HepG2 (cell line): ENCODE data around the gene FNBP1L. TPM values are rescaled to one million over a fixed set of nuclear protein-coding genes. Genes with fewer than 3 reads are reported as not detected.

Experiments used
- ATAC-seq: fragments of 200-7000 bp; cut with Tn5 transposase; 3 replicates; pipeline ENCODE4 v1.9.1; 2020; ENCODE audit warnings: mild to moderate bottlenecking, moderate library complexity
- BruUV-seq: library from RNA; stranded (reverse); fragments of 400-500 nt; replicated peaks from 2 replicates; lab custom pipeline; 2021; lab: Mats Ljungman, UMichigan
- CTCF ChIA-PET: fragments of 300-600 bp; formaldehyde crosslinking; extraction: SDS; loops from one replicate; lab custom pipeline; 2021; ENCODE audit warnings: low total read pairs, inconsistent platforms, low intra/inter-chr PET ratio; lab: Yijun Ruan, JAX
- POLR2A ChIA-PET: fragments of 350-600 bp; sonication (Branson Sonifier 250); formaldehyde crosslinking; loops from one replicate; lab custom pipeline; 2020; ENCODE audit warnings: antibody characterized with exemption, inconsistent platforms; lab: Yijun Ruan, JAX
- DNase-seq: peaks from one replicate; pipeline ENCODE4 v3.0.0-alpha.2; 2015; ENCODE audit warnings: low spot score
- FAIRE-seq: peaks from 3 replicates; lab custom pipeline; 2011; peaks lifted over from hg19 to GRCh38; lab: Jason Lieb, UNC
- H2AFZ ChIP-seq: one replicate; pipeline ENCODE4 v1.6.1; 2011; ENCODE audit warnings: low read length, inconsistent platforms
- H3K27ac ChIP-seq: fragments of 300-600 bp; 3 replicates; pipeline ENCODE4 v1.8.0; 2011; ENCODE audit warnings: mixed run types, mild to moderate bottlenecking, mixed read lengths, low read length, inconsistent platforms; ENCODE audit not compliant: insufficient read depth; ENCODE audit errors: extremely low read length
- H3K27me3 ChIP-seq, 2 experiments: fragments of 200-600 bp in 1 of 2; 2 replicates in 1 of 2; 3 replicates in 1 of 2; pipeline versions ENCODE4 v1.6.0 to v1.8.0; 2011; ENCODE audit warnings: low read length in 2 of 2, mild to moderate bottlenecking in 2 of 2, moderate library complexity in 2 of 2, inconsistent platforms in 1 of 2; ENCODE audit not compliant: insufficient read depth in 2 of 2, control insufficient read depth in 1 of 2
- H3K36me3 ChIP-seq, 2 experiments: fragments of 200-600 bp in 1 of 2; replicated peaks in 1 of 2; 2 replicates in 1 of 2; 3 replicates in 1 of 2; pipeline versions ENCODE4 v1.5.1 to v1.8.0; 2011; ENCODE audit warnings: low read length in 2 of 2, inconsistent platforms in 1 of 2; ENCODE audit not compliant: insufficient read depth in 2 of 2, control insufficient read depth in 1 of 2
- H3K4me1 ChIP-seq: 2 replicates; pipeline ENCODE4 v1.5.1; 2012; ENCODE audit warnings: low read length, inconsistent platforms; ENCODE audit not compliant: insufficient read depth
- H3K4me2 ChIP-seq: 2 replicates; pipeline ENCODE4 v1.6.0; 2011; ENCODE audit warnings: low read depth, low read length, inconsistent platforms
- H3K4me3 ChIP-seq, 3 experiments: fragments of 200-600 bp in 1 of 3; sonication (generic), shearing (Covaris generic) in 1 of 3; replicated peaks in 1 of 3; 2 replicates each; pipeline ENCODE4 v1.5.1; 2011 to 2016; ENCODE audit warnings: low read length in 3 of 3, inconsistent platforms in 2 of 3, low read depth in 2 of 3, mild to moderate bottlenecking in 2 of 3, control low read depth in 1 of 3, mixed read lengths in 1 of 3; ENCODE audit not compliant: insufficient read depth in 1 of 3
- H3K79me2 ChIP-seq: one replicate; pipeline ENCODE4 v1.6.1; 2011; ENCODE audit warnings: low read length, inconsistent platforms; ENCODE audit not compliant: insufficient read depth
- H3K9ac ChIP-seq: 2 replicates; pipeline ENCODE4 v1.6.0; 2011; ENCODE audit warnings: mild to moderate bottlenecking, low read depth, low read length, inconsistent platforms; ENCODE audit not compliant: insufficient read depth
- H3K9me3 ChIP-seq: 2 replicates; pipeline ENCODE4 v1.5.1; 2012; ENCODE audit warnings: mild to moderate bottlenecking, low read length
- H4K20me1 ChIP-seq: 2 replicates; pipeline ENCODE4 v1.6.0; 2011; ENCODE audit warnings: inconsistent platforms, mild to moderate bottlenecking, low read length, moderate library complexity; ENCODE audit not compliant: insufficient read depth
- AHR ChIP-seq: IDR thresholded peaks from 2 replicates; pipeline ENCODE4 v1.6.1; 2018; ENCODE audit warnings: missing genetic modification reagents, missing compliant biosample characterization
- NFIC ChIP-seq: IDR thresholded peaks from 2 replicates; pipeline ENCODE4 v1.6.1; 2012; ENCODE audit warnings: mild to moderate bottlenecking, low read length, inconsistent platforms
- RAD21 ChIP-seq: fragments of 450-650 bp; formaldehyde crosslinking; IDR thresholded peaks from 2 replicates; pipeline ENCODE4 v1.5.0; 2020; ENCODE audit warnings: mild to moderate bottlenecking
- RFX1 ChIP-seq: fragments of 450-650 bp; IDR thresholded peaks from 2 replicates; pipeline ENCODE4 v1.6.1; 2017
- TCF7L2 ChIP-seq: IDR thresholded peaks from 2 replicates; pipeline ENCODE4 v1.6.1; 2011; ENCODE audit warnings: mild to moderate bottlenecking, low read depth, low read length, moderate library complexity
- TERF1 ChIP-seq: sonication (generic); formaldehyde crosslinking; IDR thresholded peaks from 2 replicates; pipeline ENCODE4 v1.8.0; 2022; ENCODE audit warnings: mild to moderate bottlenecking, missing genetic modification reagents, moderate library complexity
- ZNF367 ChIP-seq: sonication (generic); formaldehyde crosslinking; IDR thresholded peaks from 2 replicates; pipeline ENCODE4 v1.4.0; 2020; ENCODE audit warnings: missing genetic modification reagents, borderline replicate concordance
- ZNF513 ChIP-seq: sonication (generic); formaldehyde crosslinking; conservative IDR thresholded peaks from 2 replicates; pipeline ENCODE4 v1.5.0; 2020; ENCODE audit warnings: missing genetic modification reagents
- ZNF83 ChIP-seq: sonication (generic); formaldehyde crosslinking; IDR thresholded peaks from 2 replicates; pipeline ENCODE4 v1.4.0; 2020; ENCODE audit warnings: missing genetic modification reagents, mild to moderate bottlenecking, borderline replicate concordance
- WGBS: methylation state at CpG from one replicate; pipeline ENCODE4 v1.1.6; 2017; ENCODE audit warnings: low lambda C conversion rate; 5-methylcytosine and 5-hydroxymethylcytosine counted together
- in situ Hi-C: cut with HindIII; loops from 2 replicates; pipeline ENCODE4 v1.10.0; 2017; ENCODE audit warnings: low pct_unique_long_range_greater_than_20kb; ENCODE audit not compliant: extremely low pct_ligation_motif_present
- intact Hi-C: fragments of 100-400 bp; cut with micrococcal nuclease; formaldehyde crosslinking; loops from one replicate; pipeline ENCODE4 v1.10.0; 2022; ENCODE audit not compliant: unreplicated experiment
- polyA plus RNA-seq, 8 experiments: library from polyadenylated mRNA; depleted of rRNA in 3 of 8; stranded (reverse) in 7 of 8; unstranded in 1 of 8; fragments of >200 nt; fragmentation: Illumina TruSeq in 4 of 8; extraction: Trizol in 4 of 8; gene quantifications; 2 replicates each; pipeline versions ENCODE4 v1.2.1 to v1.2.3, GENCODE V29; 2011 to 2016; ENCODE audit warnings: low read depth in 4 of 8, missing spikeins in 1 of 8, mixed read lengths in 1 of 8; ENCODE audit not compliant: insufficient read depth in 1 of 8
- total RNA-seq, 5 experiments: library from RNA; depleted of rRNA; stranded (reverse); fragments of >200 nt; fragmentation: Illumina TruSeq; extraction: Trizol; gene quantifications; 2 replicates each; pipeline ENCODE4 v1.2.3, GENCODE V29; 2016; ENCODE audit warnings: low read depth in 1 of 5
- TF ChIP-seq, protein P1 (sequence below): sonication (generic); formaldehyde crosslinking; IDR thresholded peaks from 2 replicates; pipeline ENCODE4 v1.5.1; 2020; ENCODE audit warnings: missing genetic modification reagents, mild to moderate bottlenecking, borderline replicate concordance

The FNBP1L gene
- total and polyA plus RNA-seq, 2 of the 13 experiments (the other 11 are each of a cell fraction or from before 2014, with no cell fraction given), result 24.1 to 27.1 TPM

- FAIRE-seq, result no peak
- Histone ChIP-seq H3K4me1 (peaks cover 18% of the 10 kb centered on the region), H2AFZ (no peak overlapping the region), H3K27ac (no peak overlapping the region), H4K20me1 (peaks cover 14% of the 10 kb centered on the region), H3K79me2 (peaks cover 84% of the 10 kb centered on the region), H3K9ac (no peak overlapping the region), H3K9me3 (peaks cover 14% of the 10 kb centered on the region; the same call in 1 of the 2 replicates), H3K4me3 (no peak overlapping the region), H3K36me3 (no peaks in the 10 kb centered on the region)
- intact Hi-C loops (no loop called here), in situ Hi-C loops (no loop called here)
- CTCF ChIA-PET, result no interaction called here
- no TSS peak for BruUV-seq
- 94% methylated on average over 1 of the region's 1 CpG for WGBS
- no peak for DNase-seq
- TF ChIP-seq RFX1, result no peak
- TF ChIP-seq ZNF367 (CRISPR knock-in tag), result no peak
- no peak for TF ChIP-seq TCF7L2
- TF ChIP-seq ZNF83 (CRISPR knock-in tag), result no peak
- no peak for TF ChIP-seq TERF1 (CRISPR knock-in tag)
- no peak for TF ChIP-seq ZNF513 (CRISPR knock-in tag)
- TF ChIP-seq, protein P1, sequence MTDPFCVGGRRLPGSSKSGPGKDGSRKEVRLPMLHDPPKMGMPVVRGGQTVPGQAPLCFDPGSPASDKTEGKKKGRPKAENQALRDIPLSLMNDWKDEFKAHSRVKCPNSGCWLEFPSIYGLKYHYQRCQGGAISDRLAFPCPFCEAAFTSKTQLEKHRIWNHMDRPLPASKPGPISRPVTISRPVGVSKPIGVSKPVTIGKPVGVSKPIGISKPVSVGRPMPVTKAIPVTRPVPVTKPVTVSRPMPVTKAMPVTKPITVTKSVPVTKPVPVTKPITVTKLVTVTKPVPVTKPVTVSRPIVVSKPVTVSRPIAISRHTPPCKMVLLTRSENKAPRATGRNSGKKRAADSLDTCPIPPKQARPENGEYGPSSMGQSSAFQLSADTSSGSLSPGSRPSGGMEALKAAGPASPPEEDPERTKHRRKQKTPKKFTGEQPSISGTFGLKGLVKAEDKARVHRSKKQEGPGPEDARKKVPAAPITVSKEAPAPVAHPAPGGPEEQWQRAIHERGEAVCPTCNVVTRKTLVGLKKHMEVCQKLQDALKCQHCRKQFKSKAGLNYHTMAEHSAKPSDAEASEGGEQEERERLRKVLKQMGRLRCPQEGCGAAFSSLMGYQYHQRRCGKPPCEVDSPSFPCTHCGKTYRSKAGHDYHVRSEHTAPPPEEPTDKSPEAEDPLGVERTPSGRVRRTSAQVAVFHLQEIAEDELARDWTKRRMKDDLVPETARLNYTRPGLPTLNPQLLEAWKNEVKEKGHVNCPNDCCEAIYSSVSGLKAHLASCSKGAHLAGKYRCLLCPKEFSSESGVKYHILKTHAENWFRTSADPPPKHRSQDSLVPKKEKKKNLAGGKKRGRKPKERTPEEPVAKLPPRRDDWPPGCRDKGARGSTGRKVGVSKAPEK (CRISPR knock-in tag), result no peak
- no peak for TF ChIP-seq AHR (CRISPR knock-in tag)
- no peak for TF ChIP-seq NFIC
- no peak for TF ChIP-seq RAD21 (CRISPR knock-in tag)
- TF ChIP-seq, all 625 proteins: peak for 0
- Histone ChIP-seq H3K4me2 (no peak overlapping the region), H3K27me3 (no peaks in the 10 kb centered on the region; a peak in 1 of 5 replicates)
- ATAC-seq, result no peak
- POLR2A ChIA-PET, result no interaction called here
Measured at GRCh38 chr1:93475681-93476080, 27.8 kb downstream of the FNBP1L start.
